GM13976 (cell line): ENCODE measurements around the gene WSCD2.

Source experiments
- DNase-seq: peaks from one replicate; pipeline ENCODE4 v3.0.0; 2012; ENCODE audit warnings: low spot score
- CTCF ChIP-seq: IDR thresholded peaks from 2 replicates; pipeline ENCODE4 v1.5.1; 2012; ENCODE audit warnings: borderline replicate concordance, mild to moderate bottlenecking; ENCODE audit not compliant: insufficient read depth; ENCODE audit errors: extremely low read depth, missing control alignments, control extremely low read depth
- in situ Hi-C: fragments of 300-500 bp; cut with MboI; formaldehyde crosslinking; loops from one replicate; pipeline ENCODE4 v1.12.0; 2022; ENCODE audit warnings: low sequenced_read_pairs, mixed read lengths, inconsistent platforms; ENCODE audit not compliant: unreplicated experiment

Gene WSCD2

GRCh38 chr12:108157870-108158459 lies 28.9 kb downstream of the WSCD2 start:
- no peak for TF ChIP-seq CTCF
- no peak for DNase-seq
- in situ Hi-C loops = no loop called here

- no peak for DNase-seq
- in situ Hi-C loops = no loop called here
- no peak for TF ChIP-seq CTCF
Measured at GRCh38 chr12:108162207-108162606, 33.1 kb downstream of the WSCD2 start.

GRCh38 chr12:108166505-108166904 lies 37.4 kb downstream of the WSCD2 start:
- TF ChIP-seq CTCF = no peak
- in situ Hi-C loops = no loop called here
- no peak for DNase-seq

- in situ Hi-C loops = no loop called here
- DNase-seq = no peak
- TF ChIP-seq CTCF = no peak
Measured at GRCh38 chr12:108167974-108168373, 38.9 kb downstream of the WSCD2 start.

- in situ Hi-C loops = no loop called here
- TF ChIP-seq CTCF = no peak
- no peak for DNase-seq
Measured at GRCh38 chr12:108169708-108170107, 40.6 kb downstream of the WSCD2 start.

GRCh38 chr12:108170164-108170563 lies 41.1 kb downstream of the WSCD2 start:
- no peak for DNase-seq
- in situ Hi-C loops = no loop called here

More at GRCh38 chr12:108170164-108170563, 41.1 kb downstream of the WSCD2 start:
- no peak for TF ChIP-seq CTCF
